GM23338 (cell line): ENCODE measurements around the gene RNF223. TPM values are rescaled to one million over a fixed set of nuclear protein-coding genes. Genes with fewer than 3 reads are reported as not detected.

Experiments
- ATAC-seq: fragments of 200-7000 bp; cut with Tn5 transposase; 3 replicates; pipeline ENCODE4 v1.9.1; 2020
- DNase-seq: peaks from one replicate; pipeline ENCODE4 v3.0.0-alpha.2; 2015; ENCODE audit warnings: low spot score
- H2AFZ ChIP-seq: fragments of 200-600 bp; sonication (generic); 2 replicates; pipeline ENCODE4 v1.8.0; 2016; ENCODE audit warnings: antibody characterized with exemption, mild to moderate bottlenecking, moderate library complexity
- H3F3A ChIP-seq: fragments of 200-600 bp; sonication (generic); replicated peaks from 2 replicates; pipeline ENCODE4 v1.8.0; 2017; ENCODE audit warnings: antibody characterized with exemption, mixed run types, low read depth
- H3K27ac ChIP-seq: fragments of 200-600 bp; sonication (generic); 2 replicates; pipeline ENCODE4 v1.6.1; 2016; ENCODE audit warnings: low read depth
- H3K27me3 ChIP-seq: fragments of 200-600 bp; sonication (generic); 2 replicates; pipeline ENCODE4 v1.8.0; 2016; ENCODE audit warnings: mild to moderate bottlenecking, mixed run types, moderate library complexity; ENCODE audit not compliant: insufficient read depth
- H3K36me3 ChIP-seq: fragments of 200-600 bp; sonication (generic); 2 replicates; pipeline ENCODE4 v1.8.0; 2016; ENCODE audit warnings: mild to moderate bottlenecking; ENCODE audit not compliant: insufficient read depth
- H3K4me1 ChIP-seq: fragments of 200-600 bp; sonication (generic); 2 replicates; pipeline ENCODE4 v1.8.0; 2016; ENCODE audit warnings: mild to moderate bottlenecking, moderate library complexity; ENCODE audit not compliant: insufficient read depth
- H3K4me2 ChIP-seq: fragments of 200-600 bp; sonication (generic); 2 replicates; pipeline ENCODE4 v1.7.1; 2017; ENCODE audit warnings: mixed run types
- H3K4me3 ChIP-seq: fragments of 200-600 bp; sonication (generic); 2 replicates; pipeline ENCODE4 v1.6.1; 2016; ENCODE audit warnings: mixed run types
- H3K79me2 ChIP-seq: fragments of 200-600 bp; sonication (generic); replicated peaks from 2 replicates; pipeline ENCODE4 v1.8.0; 2017; ENCODE audit warnings: mild to moderate bottlenecking; ENCODE audit not compliant: insufficient read depth
- H3K9me2 ChIP-seq: fragments of 200-600 bp; sonication (generic); 2 replicates; pipeline ENCODE4 v1.8.0; 2017; ENCODE audit not compliant: insufficient read depth
- H4K20me1 ChIP-seq: fragments of 200-600 bp; sonication (generic); replicated peaks from 2 replicates; pipeline ENCODE4 v1.8.0; 2017; ENCODE audit warnings: mild to moderate bottlenecking; ENCODE audit not compliant: insufficient read depth
- H3K27ac Mint-ChIP-seq: 2 replicates; pipeline ENCODE4 v1.8.0; 2020; ENCODE audit warnings: inconsistent platforms, mild to moderate bottlenecking, moderate library complexity, mixed read lengths
- H3K27me3 Mint-ChIP-seq: 3 replicates; pipeline ENCODE4 v1.8.0; 2022; ENCODE audit warnings: low read depth, mild to moderate bottlenecking, moderate library complexity, mixed read lengths, inconsistent platforms; ENCODE audit not compliant: insufficient read depth, poor library complexity
- H3K36me3 Mint-ChIP-seq: 3 replicates; pipeline ENCODE4 v1.8.0; 2021; ENCODE audit warnings: low read depth, mild to moderate bottlenecking, inconsistent platforms, moderate library complexity, mixed read lengths
- H3K4me1 Mint-ChIP-seq: 3 replicates; pipeline ENCODE4 v1.8.0; 2020; ENCODE audit warnings: mild to moderate bottlenecking, inconsistent platforms, mixed read lengths
- H3K4me3 Mint-ChIP-seq: 3 replicates; pipeline ENCODE4 v1.8.0; 2021; ENCODE audit warnings: moderate library complexity, mild to moderate bottlenecking, inconsistent platforms, mixed read lengths
- H3K9me3 Mint-ChIP-seq: 3 replicates; pipeline ENCODE4 v1.8.0; 2020; ENCODE audit warnings: moderate library complexity, mild to moderate bottlenecking, inconsistent platforms, mixed read lengths
- CREB1 ChIP-seq: fragments of 250-450 bp; sonication (Bioruptor Pico); IDR thresholded peaks from 2 replicates; pipeline ENCODE4 v1.5.0; 2020; ENCODE audit warnings: low read depth, mild to moderate bottlenecking, moderate library complexity
- EZH2 ChIP-seq: fragments of 200-600 bp; sonication (generic); IDR thresholded peaks from one replicate; pipeline ENCODE4 v1.8.0; 2017; ENCODE audit warnings: antibody characterized with exemption, mild to moderate bottlenecking, low read depth; ENCODE audit not compliant: unreplicated experiment
- EZH2phosphoT487 ChIP-seq: fragments of 200-600 bp; sonication (generic); IDR thresholded peaks from one replicate; pipeline ENCODE4 v1.8.1; 2018; ENCODE audit warnings: antibody characterized with exemption; ENCODE audit not compliant: unreplicated experiment
- JUNB ChIP-seq: IDR thresholded peaks from one replicate; pipeline ENCODE4 v1.6.1; 2016; ENCODE audit warnings: antibody characterized with exemption; ENCODE audit not compliant: unreplicated experiment
- NANOG ChIP-seq: IDR thresholded peaks from 2 replicates; pipeline ENCODE4 v1.6.1; 2016; ENCODE audit warnings: antibody characterized with exemption, borderline replicate concordance
- POLR2AphosphoS5 ChIP-seq: IDR thresholded peaks from 2 replicates; pipeline ENCODE4 v1.6.1; 2016; ENCODE audit warnings: antibody characterized with exemption, low read depth
- STAT1 ChIP-seq: IDR thresholded peaks from one replicate; pipeline ENCODE4 v1.6.1; 2016; ENCODE audit warnings: antibody characterized with exemption; ENCODE audit not compliant: unreplicated experiment
- ZNF114 ChIP-seq: fragments of 250-450 bp; sonication (Bioruptor Pico); IDR thresholded peaks from 2 replicates; pipeline ENCODE4 v1.5.0; 2020; ENCODE audit warnings: mild to moderate bottlenecking, moderate library complexity
- ZNF331 ChIP-seq: fragments of 250-450 bp; sonication (Bioruptor Pico); IDR thresholded peaks from 2 replicates; pipeline ENCODE4 v1.5.0; 2020; ENCODE audit warnings: low read depth, mild to moderate bottlenecking, moderate library complexity
- polyA plus RNA-seq: library from polyadenylated mRNA; unstranded; fragments of >200 nt; fragmentation: Nextera tagmentation; extraction: Ambion mirVana; gene quantifications from 2 replicates; pipeline ENCODE4 v1.2.1, GENCODE V29; 2016
- total RNA-seq: library from RNA; depleted of rRNA; stranded (reverse); fragments of >200 nt; shearing (Covaris generic); gene quantifications from 2 replicates; pipeline ENCODE4 v1.2.3, GENCODE V29; 2014
- TF ChIP-seq, protein P1 (sequence below): IDR thresholded peaks from one replicate; pipeline ENCODE4 v1.6.1; 2018; ENCODE audit warnings: antibody characterized with exemption; ENCODE audit not compliant: unreplicated experiment
- TF ChIP-seq, protein P2 (sequence below), 2 experiments: fragments of 200-600 bp in 1 of 2; sonication (generic) in 1 of 2; conservative IDR thresholded peaks; 2 replicates each; pipeline versions ENCODE4 v1.5.1 to v1.6.1; 2016 to 2017; ENCODE audit warnings: antibody characterized with exemption in 2 of 2, low read depth in 2 of 2, mild to moderate bottlenecking in 2 of 2, moderate library complexity in 1 of 2
- TF ChIP-seq, protein P3 (sequence below): IDR thresholded peaks from 2 replicates; pipeline ENCODE4 v1.6.1; 2016; ENCODE audit warnings: antibody characterized with exemption

Gene RNF223
- total and polyA plus RNA-seq, 2 experiments from 2014 or later: not detected

DNA sequence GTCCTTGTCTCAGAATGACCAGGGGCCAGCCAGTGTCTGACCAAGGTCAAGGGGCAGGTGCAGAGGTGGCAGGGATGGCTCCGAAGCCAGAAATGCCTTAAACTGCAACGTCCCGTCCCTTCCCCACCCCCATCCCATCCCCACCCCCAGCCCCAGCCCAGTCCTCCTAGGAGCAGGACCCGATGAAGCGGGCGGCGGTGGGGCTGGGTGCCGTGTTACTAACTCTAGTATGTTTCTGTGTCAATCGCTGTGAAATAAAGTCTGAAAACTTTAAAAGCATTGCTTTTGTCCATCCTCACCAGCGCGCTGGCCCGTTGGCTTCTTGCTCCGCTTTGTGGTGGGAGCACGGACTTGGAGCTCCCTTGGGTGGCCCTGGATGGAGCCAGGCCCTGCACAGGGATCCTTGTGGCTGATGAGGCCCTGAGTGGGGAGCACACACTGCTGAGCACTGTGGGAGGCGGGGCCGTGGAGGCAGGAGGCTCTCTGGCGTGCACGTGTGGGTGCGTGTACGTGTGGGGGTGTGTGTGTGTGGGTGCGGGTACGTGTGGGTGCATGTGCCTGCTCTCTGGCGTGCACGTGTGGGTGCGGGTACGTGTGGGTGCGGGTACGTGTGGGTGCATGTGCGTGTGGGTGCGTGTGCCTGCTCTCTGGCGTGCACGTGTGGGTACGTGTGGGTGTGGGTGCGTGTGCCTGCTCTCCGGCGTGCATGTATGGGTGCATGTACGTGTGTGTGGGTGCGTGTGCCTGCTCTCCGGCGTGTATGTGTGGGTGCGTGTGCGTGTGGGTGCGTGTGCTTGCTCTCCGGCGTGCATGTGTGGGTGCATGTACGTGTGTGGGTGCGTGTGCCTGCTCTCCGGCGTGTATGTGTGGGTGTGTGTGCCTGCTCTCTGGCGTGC lies 18.0 kb downstream of the RNF223 start (continued):
- TF ChIP-seq, protein P1, sequence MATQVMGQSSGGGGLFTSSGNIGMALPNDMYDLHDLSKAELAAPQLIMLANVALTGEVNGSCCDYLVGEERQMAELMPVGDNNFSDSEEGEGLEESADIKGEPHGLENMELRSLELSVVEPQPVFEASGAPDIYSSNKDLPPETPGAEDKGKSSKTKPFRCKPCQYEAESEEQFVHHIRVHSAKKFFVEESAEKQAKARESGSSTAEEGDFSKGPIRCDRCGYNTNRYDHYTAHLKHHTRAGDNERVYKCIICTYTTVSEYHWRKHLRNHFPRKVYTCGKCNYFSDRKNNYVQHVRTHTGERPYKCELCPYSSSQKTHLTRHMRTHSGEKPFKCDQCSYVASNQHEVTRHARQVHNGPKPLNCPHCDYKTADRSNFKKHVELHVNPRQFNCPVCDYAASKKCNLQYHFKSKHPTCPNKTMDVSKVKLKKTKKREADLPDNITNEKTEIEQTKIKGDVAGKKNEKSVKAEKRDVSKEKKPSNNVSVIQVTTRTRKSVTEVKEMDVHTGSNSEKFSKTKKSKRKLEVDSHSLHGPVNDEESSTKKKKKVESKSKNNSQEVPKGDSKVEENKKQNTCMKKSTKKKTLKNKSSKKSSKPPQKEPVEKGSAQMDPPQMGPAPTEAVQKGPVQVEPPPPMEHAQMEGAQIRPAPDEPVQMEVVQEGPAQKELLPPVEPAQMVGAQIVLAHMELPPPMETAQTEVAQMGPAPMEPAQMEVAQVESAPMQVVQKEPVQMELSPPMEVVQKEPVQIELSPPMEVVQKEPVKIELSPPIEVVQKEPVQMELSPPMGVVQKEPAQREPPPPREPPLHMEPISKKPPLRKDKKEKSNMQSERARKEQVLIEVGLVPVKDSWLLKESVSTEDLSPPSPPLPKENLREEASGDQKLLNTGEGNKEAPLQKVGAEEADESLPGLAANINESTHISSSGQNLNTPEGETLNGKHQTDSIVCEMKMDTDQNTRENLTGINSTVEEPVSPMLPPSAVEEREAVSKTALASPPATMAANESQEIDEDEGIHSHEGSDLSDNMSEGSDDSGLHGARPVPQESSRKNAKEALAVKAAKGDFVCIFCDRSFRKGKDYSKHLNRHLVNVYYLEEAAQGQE: no peak
- no peak for TF ChIP-seq POLR2AphosphoS5

DNA sequence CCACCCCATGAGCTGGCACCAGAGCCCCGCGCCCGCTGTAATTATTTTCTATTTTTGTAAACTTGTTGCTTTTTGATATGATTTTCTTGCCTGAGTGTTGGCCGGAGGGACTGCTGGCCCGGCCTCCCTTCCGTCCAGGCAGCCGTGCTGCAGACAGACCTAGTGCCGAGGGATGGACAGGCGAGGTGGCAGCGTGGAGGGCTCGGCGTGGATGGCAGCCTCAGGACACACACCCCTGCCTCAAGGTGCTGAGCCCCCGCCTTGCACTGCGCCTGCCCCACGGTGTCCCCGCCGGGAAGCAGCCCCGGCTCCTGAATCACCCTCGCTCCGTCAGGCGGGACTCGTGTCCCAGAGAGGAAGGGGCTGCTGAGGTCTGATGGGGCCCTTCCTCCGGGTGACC lies 19.1 kb downstream of the RNF223 start:
- no peak overlapping the region for H3K27ac Mint-ChIP-seq
- H3K36me3 Mint-ChIP-seq: peaks cover 18% of the 10 kb centered on the region
- peaks cover 2% of the 10 kb centered on the region; the same call in 1 of the 3 replicates for H3K9me3 Mint-ChIP-seq
- Histone ChIP-seq H3K27me3 (peaks cover 21% of the 10 kb centered on the region), H3K4me2 (no peak overlapping the region), H3K27ac (no peak overlapping the region), H3K4me1 (no peaks in the 10 kb centered on the region; the same call in 1 of the 2 replicates), H4K20me1 (no peaks in the 10 kb centered on the region; the same call in 1 of the 2 replicates), H2AFZ (no peak overlapping the region), H3K79me2 (no peaks in the 10 kb centered on the region), H3K36me3 (peaks cover 4% of the 10 kb centered on the region; the same call in 1 of the 2 replicates), H3K4me3 (no peak overlapping the region), H3F3A (0 out of 2 replicates have a peak, but pooled peaks cover 15% of the 10 kb centered on the region), H3K9me2 (no peaks in the 10 kb centered on the region)
- ATAC-seq: no peak
- no peak for DNase-seq
- peaks cover 28% of the 10 kb centered on the region for H3K27me3 Mint-ChIP-seq
- H3K4me3 Mint-ChIP-seq: no peak overlapping the region
- H3K4me1 Mint-ChIP-seq: peaks cover 3% of the 10 kb centered on the region; the same call in 2 of the 3 replicates
- TF ChIP-seq EZH2 (no peak), NANOG (no peak), JUNB (no peak), ZNF114 (CRISPR knock-in tag) (no peak), ZNF331 (no peak), POLR2AphosphoS5 (no peak), STAT1 (no peak), EZH2phosphoT487 (no peak), CREB1 (CRISPR knock-in tag) (no peak)
- TF ChIP-seq, protein P2, sequence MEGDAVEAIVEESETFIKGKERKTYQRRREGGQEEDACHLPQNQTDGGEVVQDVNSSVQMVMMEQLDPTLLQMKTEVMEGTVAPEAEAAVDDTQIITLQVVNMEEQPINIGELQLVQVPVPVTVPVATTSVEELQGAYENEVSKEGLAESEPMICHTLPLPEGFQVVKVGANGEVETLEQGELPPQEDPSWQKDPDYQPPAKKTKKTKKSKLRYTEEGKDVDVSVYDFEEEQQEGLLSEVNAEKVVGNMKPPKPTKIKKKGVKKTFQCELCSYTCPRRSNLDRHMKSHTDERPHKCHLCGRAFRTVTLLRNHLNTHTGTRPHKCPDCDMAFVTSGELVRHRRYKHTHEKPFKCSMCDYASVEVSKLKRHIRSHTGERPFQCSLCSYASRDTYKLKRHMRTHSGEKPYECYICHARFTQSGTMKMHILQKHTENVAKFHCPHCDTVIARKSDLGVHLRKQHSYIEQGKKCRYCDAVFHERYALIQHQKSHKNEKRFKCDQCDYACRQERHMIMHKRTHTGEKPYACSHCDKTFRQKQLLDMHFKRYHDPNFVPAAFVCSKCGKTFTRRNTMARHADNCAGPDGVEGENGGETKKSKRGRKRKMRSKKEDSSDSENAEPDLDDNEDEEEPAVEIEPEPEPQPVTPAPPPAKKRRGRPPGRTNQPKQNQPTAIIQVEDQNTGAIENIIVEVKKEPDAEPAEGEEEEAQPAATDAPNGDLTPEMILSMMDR (conservative IDR thresholded peaks at IDR 0.05; ENCODE audit: low read depth in 2 of 2): no peak
- TF ChIP-seq, protein P3, sequence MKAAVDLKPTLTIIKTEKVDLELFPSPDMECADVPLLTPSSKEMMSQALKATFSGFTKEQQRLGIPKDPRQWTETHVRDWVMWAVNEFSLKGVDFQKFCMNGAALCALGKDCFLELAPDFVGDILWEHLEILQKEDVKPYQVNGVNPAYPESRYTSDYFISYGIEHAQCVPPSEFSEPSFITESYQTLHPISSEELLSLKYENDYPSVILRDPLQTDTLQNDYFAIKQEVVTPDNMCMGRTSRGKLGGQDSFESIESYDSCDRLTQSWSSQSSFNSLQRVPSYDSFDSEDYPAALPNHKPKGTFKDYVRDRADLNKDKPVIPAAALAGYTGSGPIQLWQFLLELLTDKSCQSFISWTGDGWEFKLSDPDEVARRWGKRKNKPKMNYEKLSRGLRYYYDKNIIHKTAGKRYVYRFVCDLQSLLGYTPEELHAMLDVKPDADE: no peak
- TF ChIP-seq, protein P1: no peak
